WERI-Rb-1 (cell line): ENCODE results near the gene CABCOCO1.

ENCODE experiments used
- DNase-seq: peaks from one replicate; pipeline ENCODE4 v3.0.0-alpha.2; 2020
- H3K27ac ChIP-seq: fragments of 250-450 bp; sonication (Bioruptor Pico); 2 replicates; pipeline ENCODE4 v1.5.1; 2020; ENCODE audit warnings: mild to moderate bottlenecking, moderate library complexity
- H3K27me3 ChIP-seq: fragments of 250-450 bp; sonication (Bioruptor Pico); 2 replicates; pipeline ENCODE4 v1.5.1; 2021; ENCODE audit warnings: mild to moderate bottlenecking, low read depth, moderate library complexity; ENCODE audit not compliant: insufficient read depth, severe bottlenecking
- H3K36me3 ChIP-seq: fragments of 250-450 bp; sonication (Bioruptor Pico); 2 replicates; pipeline ENCODE4 v1.5.1; 2020; ENCODE audit warnings: mild to moderate bottlenecking, moderate library complexity
- H3K4me3 ChIP-seq: 2 replicates; pipeline ENCODE4 v1.5.1; 2011; ENCODE audit warnings: low read depth, mild to moderate bottlenecking, control low read depth, low read length
- H3K9me3 ChIP-seq: fragments of 250-450 bp; sonication (Bioruptor Pico); 2 replicates; pipeline ENCODE4 v1.5.1; 2021; ENCODE audit warnings: mild to moderate bottlenecking, moderate library complexity; ENCODE audit not compliant: severe bottlenecking
- TF ChIP-seq, protein P1 (sequence below): IDR thresholded peaks from 2 replicates; pipeline ENCODE4 v1.5.1; 2011; ENCODE audit warnings: low read depth, mild to moderate bottlenecking, control low read depth, inconsistent platforms, low read length

The CABCOCO1 gene

GRCh38 chr10:61812052-61812721 lies 149.5 kb downstream of the CABCOCO1 start:
- no peaks in the 10 kb centered on the region for H3K9me3 ChIP-seq
- no peak for DNase-seq
- H3K36me3 ChIP-seq, result no peaks in the 10 kb centered on the region
- H3K27ac ChIP-seq, result no peak overlapping the region
- no peaks in the 10 kb centered on the region for H3K27me3 ChIP-seq
- TF ChIP-seq, protein P1, sequence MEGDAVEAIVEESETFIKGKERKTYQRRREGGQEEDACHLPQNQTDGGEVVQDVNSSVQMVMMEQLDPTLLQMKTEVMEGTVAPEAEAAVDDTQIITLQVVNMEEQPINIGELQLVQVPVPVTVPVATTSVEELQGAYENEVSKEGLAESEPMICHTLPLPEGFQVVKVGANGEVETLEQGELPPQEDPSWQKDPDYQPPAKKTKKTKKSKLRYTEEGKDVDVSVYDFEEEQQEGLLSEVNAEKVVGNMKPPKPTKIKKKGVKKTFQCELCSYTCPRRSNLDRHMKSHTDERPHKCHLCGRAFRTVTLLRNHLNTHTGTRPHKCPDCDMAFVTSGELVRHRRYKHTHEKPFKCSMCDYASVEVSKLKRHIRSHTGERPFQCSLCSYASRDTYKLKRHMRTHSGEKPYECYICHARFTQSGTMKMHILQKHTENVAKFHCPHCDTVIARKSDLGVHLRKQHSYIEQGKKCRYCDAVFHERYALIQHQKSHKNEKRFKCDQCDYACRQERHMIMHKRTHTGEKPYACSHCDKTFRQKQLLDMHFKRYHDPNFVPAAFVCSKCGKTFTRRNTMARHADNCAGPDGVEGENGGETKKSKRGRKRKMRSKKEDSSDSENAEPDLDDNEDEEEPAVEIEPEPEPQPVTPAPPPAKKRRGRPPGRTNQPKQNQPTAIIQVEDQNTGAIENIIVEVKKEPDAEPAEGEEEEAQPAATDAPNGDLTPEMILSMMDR, result no peak
- H3K4me3 ChIP-seq, result no peak overlapping the region

DNA sequence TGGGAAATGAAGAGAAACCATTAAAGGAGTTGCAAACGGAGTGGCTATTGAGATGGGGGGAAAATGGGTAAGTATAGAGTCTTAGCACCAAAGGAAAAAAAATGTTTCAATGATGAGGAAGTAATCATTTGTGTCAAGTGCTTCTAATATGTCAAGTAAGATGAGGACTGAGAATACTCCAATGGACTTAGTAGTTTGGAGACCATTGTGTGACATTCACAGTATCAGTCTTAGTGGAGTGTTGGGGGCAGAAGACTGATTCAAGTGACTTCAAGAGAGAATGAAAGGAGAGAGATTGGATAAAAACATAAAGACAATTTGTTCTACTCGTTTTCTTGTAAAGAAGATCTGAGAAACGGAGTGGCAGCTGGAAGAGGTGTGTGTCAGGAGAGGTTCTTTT lies 150.2 kb downstream of the CABCOCO1 start:
- H3K9me3 ChIP-seq, result no peaks in the 10 kb centered on the region
- H3K27me3 ChIP-seq, result no peaks in the 10 kb centered on the region
- DNase-seq, result no peak
- no peaks in the 10 kb centered on the region for H3K36me3 ChIP-seq
- TF ChIP-seq, protein P1, result no peak
- no peak overlapping the region for H3K27ac ChIP-seq
- no peak overlapping the region for H3K4me3 ChIP-seq

DNA sequence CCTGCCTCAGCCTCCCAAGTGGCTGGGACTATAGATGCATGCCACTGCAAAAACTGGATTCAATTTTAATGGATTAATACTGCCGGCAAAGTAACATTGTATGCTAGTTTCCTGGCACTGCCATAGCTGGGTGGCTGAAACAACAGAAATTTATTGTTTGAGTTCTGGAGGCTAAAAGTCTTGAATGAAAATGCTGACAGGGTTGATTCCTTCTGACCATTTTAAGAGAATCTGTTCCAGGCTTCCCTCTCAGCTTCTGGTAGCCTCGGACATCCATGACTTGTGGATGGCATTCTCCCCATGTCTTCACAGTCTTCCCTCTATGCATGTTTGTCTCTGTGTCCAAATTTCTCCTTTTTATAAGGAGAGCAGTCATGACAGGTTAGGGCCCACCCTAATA lies 151.4 kb downstream of the CABCOCO1 start:
- Histone ChIP-seq H3K27ac (no peak overlapping the region), H3K4me3 (no peak overlapping the region), H3K36me3 (no peaks in the 10 kb centered on the region), H3K9me3 (no peaks in the 10 kb centered on the region), H3K27me3 (no peaks in the 10 kb centered on the region)
- TF ChIP-seq, protein P1, result no peak
- no peak for DNase-seq

DNA sequence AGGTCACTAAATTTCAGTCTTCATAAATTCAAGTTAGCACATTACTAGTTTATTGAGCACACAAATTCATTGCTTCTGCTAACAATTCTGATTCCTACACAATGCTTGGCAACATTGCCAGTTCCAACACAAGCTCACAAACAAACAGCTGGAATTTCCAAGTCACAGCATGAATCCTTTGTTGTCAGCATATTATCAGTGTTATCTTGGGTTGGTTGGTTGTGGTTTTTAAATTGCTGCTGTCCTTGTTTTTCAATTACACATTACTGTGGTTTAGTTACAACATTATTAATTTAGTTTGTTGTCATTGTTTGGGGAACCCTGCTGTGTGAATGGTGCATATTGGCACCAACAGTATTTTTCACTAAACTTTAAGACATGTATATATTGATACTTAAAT lies 152.8 kb downstream of the CABCOCO1 start:
- DNase-seq, result no peak

More for the DNA sequence above, 152.8 kb downstream of the CABCOCO1 start:
- Histone ChIP-seq H3K36me3 (no peaks in the 10 kb centered on the region), H3K27ac (no peak overlapping the region), H3K9me3 (no peaks in the 10 kb centered on the region), H3K27me3 (no peaks in the 10 kb centered on the region), H3K4me3 (no peak overlapping the region)
- TF ChIP-seq, protein P1, result no peak
